ENCODE data around the gene MROH2B. TPM values are rescaled to one million over a fixed set of nuclear protein-coding genes. Genes with fewer than 3 reads are reported as not detected.

Gene MROH2B
- total and polyA plus RNA-seq, 10 donors, result not detected

DNA sequence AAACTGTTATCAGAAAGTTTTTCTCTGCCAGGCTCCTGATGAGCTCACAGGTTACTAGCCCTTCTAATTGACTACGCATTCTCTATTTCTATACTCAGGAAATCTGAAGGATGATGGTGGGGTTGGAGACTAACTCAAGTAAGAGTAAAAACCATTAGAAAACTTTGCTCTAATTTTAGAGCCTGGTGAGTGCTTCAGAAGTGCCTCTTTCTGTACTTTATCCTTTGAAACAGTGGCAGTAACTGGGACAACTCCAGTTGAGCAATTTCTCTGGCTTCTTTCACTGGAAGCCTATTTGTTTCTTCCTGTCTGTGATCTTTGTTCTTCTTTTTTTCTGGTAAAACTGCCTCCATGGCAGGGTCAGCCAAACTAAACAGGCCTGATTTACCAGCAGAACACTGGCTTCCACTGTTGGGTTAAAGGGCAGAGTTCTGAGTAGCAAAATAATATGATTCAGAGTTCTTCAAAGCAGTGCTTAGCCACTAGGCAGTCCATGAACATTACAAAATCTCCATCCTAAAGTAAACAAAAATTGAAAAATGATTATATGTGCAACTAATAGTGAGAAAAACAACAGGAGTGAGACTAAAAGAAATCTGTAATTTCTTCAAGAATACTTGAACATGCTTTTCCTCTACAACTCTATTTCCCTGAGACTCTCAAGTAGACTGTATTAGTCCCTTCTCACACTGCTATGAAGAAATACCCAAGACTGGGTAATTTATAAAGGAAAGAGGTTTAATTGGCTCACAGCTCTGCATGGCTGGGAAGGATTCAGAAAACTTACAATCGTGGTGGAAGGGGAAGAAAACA, 79.8 kb downstream of the MROH2B start:
- H3K4me3 ChIP-seq, result no peak overlapping the region
- intact Hi-C loops (cut with DNase I; ENCODE audit: low total_unique reads), result no loop called here
- TF ChIP-seq POLR2A (IDR thresholded peaks at IDR 0.05) (no peak), POLR2AphosphoS5 (IDR thresholded peaks at IDR 0.05) (peak in 1 of 3 donors; percentile 51), CTCF (IDR thresholded peaks at IDR 0.05 in 8 of 11, conservative IDR thresholded peaks at IDR 0.05 in 3 of 11) (no peak)
- 20 to 31% (median 21%) methylated on average over 2 of the region's 2 CpGs for WGBS, 5 donors
- H3K27me3 ChIP-seq (replicated peaks in 1 of 7), result no peaks in the 10 kb centered on the region
- peaks cover 0 to 6% (median 0%) of the 10 kb centered on the region in 6 donors for H3K4me1 ChIP-seq
- peaks cover 0 to 13% (median 9%) of the 10 kb centered on the region in 8 donors for H3K9me3 ChIP-seq
- H3K27ac ChIP-seq, result peak overlapping the region in 7 of 8 donors; percentile 41 to 71 (median 63)
- no peaks in the 10 kb centered on the region for H3K36me3 ChIP-seq
- no peak for DNase-seq

DNA sequence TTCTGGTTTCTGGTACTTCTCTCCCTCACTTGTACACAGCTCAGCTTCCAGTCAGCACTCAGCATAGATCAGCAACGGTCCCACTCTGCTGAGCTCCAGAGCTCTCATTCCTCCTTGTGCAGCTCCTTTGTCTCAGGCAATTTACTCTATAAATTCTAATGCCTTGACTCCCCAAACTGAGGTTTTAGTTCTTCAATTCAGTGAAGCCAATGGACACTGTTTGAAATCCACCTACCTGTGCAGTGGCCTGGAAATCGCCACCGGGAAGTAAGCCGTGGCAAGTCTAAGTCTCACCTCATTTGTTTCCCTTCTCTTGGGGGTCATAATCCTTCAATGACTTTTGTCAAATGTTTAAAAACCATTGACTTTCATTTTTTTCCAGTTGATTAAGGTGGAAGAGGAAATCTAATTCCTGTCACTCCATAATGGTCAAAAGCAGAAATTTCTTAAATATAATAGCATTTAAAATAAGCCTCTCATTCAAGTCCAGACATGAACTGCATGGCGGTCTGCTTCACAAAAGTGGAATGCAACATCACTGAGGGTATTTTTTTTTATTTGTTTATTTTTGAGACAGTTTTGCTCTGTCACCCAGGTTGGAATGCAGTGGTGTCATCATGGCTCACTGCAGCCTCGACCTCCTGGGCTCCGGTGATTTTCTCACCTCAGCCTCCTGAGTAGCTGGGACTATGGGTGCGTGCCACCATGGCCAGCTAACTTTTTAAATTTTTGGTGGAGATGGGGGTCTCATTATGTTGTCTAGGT, 82.2 kb downstream of the MROH2B start:
- Histone ChIP-seq H3K36me3 (no peaks in the 10 kb centered on the region), H3K27me3 (replicated peaks in 1 of 7) (no peaks in the 10 kb centered on the region), H3K9me3 (peaks cover 0 to 13% (median 9%) of the 10 kb centered on the region in 8 donors), H3K27ac (peak overlapping the region in 3 of 8 donors; percentile 20 to 67 (median 51)), H3K4me1 (peaks cover 0 to 6% (median 0%) of the 10 kb centered on the region in 6 donors), H3K4me3 (no peak overlapping the region)
- WGBS, 5 donors, result 91 to 96% (median 93%) methylated on average over 8 of the region's 8 CpGs
- no peak for TF ChIP-seq CTCF (IDR thresholded peaks at IDR 0.05 in 8 of 11, conservative IDR thresholded peaks at IDR 0.05 in 3 of 11)
- no peak for TF ChIP-seq POLR2A (IDR thresholded peaks at IDR 0.05)
- TF ChIP-seq POLR2AphosphoS5 (IDR thresholded peaks at IDR 0.05), result no peak
- no peak for DNase-seq
- intact Hi-C loops (cut with DNase I; ENCODE audit: low total_unique reads), result no loop called here

GRCh38 chr5:40987349-40987748, 83.8 kb downstream of the MROH2B start:
- peaks cover 0 to under 1% (median 0%) of the 10 kb centered on the region in 6 donors for H3K36me3 ChIP-seq
- TF ChIP-seq POLR2A (IDR thresholded peaks at IDR 0.05) (no peak), CTCF (IDR thresholded peaks at IDR 0.05 in 8 of 11, conservative IDR thresholded peaks at IDR 0.05 in 3 of 11) (no peak), POLR2AphosphoS5 (IDR thresholded peaks at IDR 0.05) (no peak)
- no peak for DNase-seq
- peaks cover 0 to 13% (median 9%) of the 10 kb centered on the region in 8 donors for H3K9me3 ChIP-seq
- H3K4me3 ChIP-seq, result no peak overlapping the region
- H3K27ac ChIP-seq, result no peak overlapping the region
- no peaks in the 10 kb centered on the region for H3K27me3 ChIP-seq (replicated peaks in 1 of 7)
- peaks cover 0 to 6% (median 0%) of the 10 kb centered on the region in 6 donors for H3K4me1 ChIP-seq
- intact Hi-C loops (cut with DNase I; ENCODE audit: low total_unique reads), result no loop called here

DNA sequence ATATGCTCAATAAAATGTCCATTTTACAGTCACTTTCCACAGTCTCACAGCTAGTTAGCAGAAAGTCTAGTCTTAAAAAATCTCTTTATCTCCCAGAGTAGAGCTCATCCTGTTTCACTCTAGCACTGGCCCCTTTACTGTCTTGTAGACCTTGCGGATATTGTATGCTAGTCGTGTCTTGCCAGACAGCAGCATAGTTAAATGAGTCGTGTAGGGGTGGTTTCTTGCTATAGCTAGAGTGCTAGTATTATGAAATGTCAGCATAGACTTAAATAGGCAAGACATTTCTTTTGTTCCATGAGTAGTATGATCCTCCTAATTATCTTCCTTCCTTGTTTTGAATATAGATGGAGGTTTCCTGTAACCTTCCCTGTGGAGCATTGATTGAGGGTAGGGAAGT, 84.5 kb downstream of the MROH2B start:
- H3K4me1 ChIP-seq, result peaks cover 0 to 6% (median 0%) of the 10 kb centered on the region in 6 donors
- H3K36me3 ChIP-seq, result peaks cover 0 to 8% (median 0%) of the 10 kb centered on the region in 6 donors
- H3K9me3 ChIP-seq, result peaks cover 0 to 13% (median 9%) of the 10 kb centered on the region in 8 donors
- DNase-seq, result no peak
- H3K27ac ChIP-seq, result no peak overlapping the region
- no peaks in the 10 kb centered on the region for H3K27me3 ChIP-seq (replicated peaks in 1 of 7)
- TF ChIP-seq CTCF (IDR thresholded peaks at IDR 0.05 in 8 of 11, conservative IDR thresholded peaks at IDR 0.05 in 3 of 11), result no peak
- TF ChIP-seq POLR2A (IDR thresholded peaks at IDR 0.05), result no peak
- TF ChIP-seq POLR2AphosphoS5 (IDR thresholded peaks at IDR 0.05), result no peak
- 72 to 83% (median 74%) methylated on average over 3 of the region's 3 CpGs for WGBS, 5 donors
- intact Hi-C loops (cut with DNase I; ENCODE audit: low total_unique reads), result no loop called here
- H3K4me3 ChIP-seq, result no peak overlapping the region

All from spleen (tissue), 11 donors.